Measurements from ENCODE around the gene PRR22. TPM values are rescaled to one million over a fixed set of nuclear protein-coding genes. Genes with fewer than 3 reads are reported as not detected.

PRR22 gene
- total and polyA plus RNA-seq, 2 experiments from 2014 or later, result 3.6 to 9.7 TPM

GRCh38 chr19:5801796-5802619 lies 17.5 kb upstream of the PRR22 start:
- DNase-seq (ENCODE audit: low read depth in 1 of 2, low spot score in 1 of 2), result peak; percentile 37 to 80
- H3K27ac ChIP-seq, result no peak overlapping the region
- TF ChIP-seq, protein P1, sequence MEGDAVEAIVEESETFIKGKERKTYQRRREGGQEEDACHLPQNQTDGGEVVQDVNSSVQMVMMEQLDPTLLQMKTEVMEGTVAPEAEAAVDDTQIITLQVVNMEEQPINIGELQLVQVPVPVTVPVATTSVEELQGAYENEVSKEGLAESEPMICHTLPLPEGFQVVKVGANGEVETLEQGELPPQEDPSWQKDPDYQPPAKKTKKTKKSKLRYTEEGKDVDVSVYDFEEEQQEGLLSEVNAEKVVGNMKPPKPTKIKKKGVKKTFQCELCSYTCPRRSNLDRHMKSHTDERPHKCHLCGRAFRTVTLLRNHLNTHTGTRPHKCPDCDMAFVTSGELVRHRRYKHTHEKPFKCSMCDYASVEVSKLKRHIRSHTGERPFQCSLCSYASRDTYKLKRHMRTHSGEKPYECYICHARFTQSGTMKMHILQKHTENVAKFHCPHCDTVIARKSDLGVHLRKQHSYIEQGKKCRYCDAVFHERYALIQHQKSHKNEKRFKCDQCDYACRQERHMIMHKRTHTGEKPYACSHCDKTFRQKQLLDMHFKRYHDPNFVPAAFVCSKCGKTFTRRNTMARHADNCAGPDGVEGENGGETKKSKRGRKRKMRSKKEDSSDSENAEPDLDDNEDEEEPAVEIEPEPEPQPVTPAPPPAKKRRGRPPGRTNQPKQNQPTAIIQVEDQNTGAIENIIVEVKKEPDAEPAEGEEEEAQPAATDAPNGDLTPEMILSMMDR (IDR thresholded peaks at IDR 0.05; ENCODE audit: low read depth, low read length), result no peak
- H3K27me3 ChIP-seq, result no peaks in the 10 kb centered on the region
- H3K36me3 ChIP-seq, result no peaks in the 10 kb centered on the region
- H3K4me3 ChIP-seq, result no peak overlapping the region
- peaks cover 7% of the 10 kb centered on the region for H3K4me1 ChIP-seq (ENCODE audit: low read depth)
- no peaks in the 10 kb centered on the region for H3K9me3 ChIP-seq (ENCODE audit: low read depth)

DNA sequence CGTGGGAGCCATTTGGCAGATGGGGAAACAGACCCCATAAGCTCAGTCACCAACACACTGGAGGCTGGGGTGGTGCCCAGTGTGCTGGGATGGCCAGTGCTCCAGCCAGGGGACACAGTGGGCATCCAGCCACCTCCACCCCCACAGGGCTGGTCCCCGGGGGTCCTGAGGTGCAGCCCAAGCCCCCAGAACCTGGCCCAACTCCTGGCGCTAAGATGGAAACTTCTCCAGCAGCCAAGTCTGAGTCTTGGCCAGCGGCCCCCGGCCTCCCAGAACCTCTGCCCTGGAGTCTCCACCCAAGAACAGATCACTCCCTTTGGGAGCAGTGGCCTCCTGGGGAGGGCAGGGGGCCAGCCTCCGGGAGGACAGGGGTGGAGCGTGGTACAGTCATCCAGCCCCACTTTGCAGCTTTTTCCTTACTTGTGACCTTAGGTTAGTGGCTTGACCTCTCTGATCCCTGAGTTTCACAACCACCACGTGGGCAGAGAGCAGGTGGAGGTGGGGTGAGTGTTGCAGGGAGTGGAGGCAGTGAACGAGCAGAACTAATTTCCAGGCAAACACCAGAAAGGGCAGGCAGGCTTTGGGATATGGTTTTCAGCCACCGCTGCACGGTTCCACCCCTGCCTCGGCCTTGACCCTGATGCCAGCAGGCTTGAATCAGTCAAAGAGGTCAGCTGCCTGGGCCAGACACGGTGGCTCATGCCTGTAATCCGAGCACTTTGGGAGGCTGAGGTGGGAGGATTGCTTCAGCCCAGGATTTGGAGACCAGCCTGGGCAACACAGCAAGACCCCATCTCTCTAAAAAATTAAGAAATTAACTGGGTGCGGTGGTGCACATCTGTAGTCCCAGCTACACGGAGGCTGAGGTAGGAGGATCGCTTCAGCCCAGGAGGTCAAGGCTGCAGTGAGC lies 16.1 kb upstream of the PRR22 start:
- Histone ChIP-seq H3K27ac (no peak overlapping the region), H3K27me3 (no peaks in the 10 kb centered on the region), H3K4me1 (ENCODE audit: low read depth) (peaks cover 3% of the 10 kb centered on the region), H3K9me3 (ENCODE audit: low read depth) (no peaks in the 10 kb centered on the region), H3K4me3 (no peak overlapping the region), H3K36me3 (no peaks in the 10 kb centered on the region)
- TF ChIP-seq, protein P1 (IDR thresholded peaks at IDR 0.05; ENCODE audit: low read depth, low read length), result no peak
- DNase-seq (ENCODE audit: low read depth in 1 of 2, low spot score in 1 of 2), result no peak

DNA sequence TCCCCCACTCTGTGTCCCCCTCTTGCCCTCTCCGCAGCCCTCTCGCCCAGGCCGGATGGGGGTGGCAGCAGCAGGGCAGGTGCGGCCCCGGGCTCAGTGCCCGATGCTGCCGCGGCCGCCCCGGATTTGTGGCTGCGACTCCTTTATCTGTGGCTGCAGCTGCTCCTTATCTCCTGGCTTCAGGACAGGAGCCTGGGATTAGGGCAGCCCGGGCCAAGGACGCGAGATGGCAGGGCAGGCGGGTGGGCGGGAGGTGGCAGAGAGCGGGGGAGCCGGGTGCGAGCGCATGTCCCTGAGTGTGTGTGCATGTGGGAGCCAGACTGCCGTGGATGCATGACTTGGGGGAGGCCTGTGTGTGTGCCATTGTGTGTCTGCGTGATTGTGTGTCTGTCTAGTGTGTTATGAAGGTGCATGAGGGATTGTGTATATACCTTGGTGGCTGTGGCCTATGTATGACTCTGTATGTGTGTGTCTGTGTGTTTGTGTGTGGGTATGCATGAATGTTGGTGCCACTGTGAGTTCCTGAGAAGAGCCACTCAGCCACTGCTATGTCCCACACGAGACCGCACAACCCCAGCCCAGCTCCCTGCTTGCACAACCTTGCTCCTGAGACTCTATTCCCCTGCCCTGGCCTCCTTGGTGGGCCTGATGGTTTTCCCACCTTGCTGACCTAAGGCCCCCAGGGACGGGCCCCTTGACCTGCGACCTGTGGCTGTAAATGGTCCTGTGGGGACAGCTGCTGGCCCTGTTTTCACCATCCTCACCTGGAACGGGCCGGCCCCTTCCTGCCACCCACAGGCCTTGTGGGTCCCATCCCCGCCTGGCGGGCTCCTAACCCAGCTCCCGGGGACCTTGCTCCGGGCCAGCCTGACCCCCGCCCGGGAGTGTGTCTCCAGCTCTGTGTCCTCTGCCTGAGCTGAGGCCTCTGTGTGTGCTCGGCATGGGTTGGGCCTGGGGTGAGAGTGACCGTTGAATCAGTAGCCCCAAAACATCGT lies 15.0 kb upstream of the PRR22 start:
- Histone ChIP-seq H3K27me3 (no peaks in the 10 kb centered on the region), H3K27ac (no peak overlapping the region), H3K4me1 (ENCODE audit: low read depth) (peaks cover 3% of the 10 kb centered on the region), H3K9me3 (ENCODE audit: low read depth) (no peaks in the 10 kb centered on the region), H3K36me3 (no peaks in the 10 kb centered on the region), H3K4me3 (no peak overlapping the region)
- TF ChIP-seq, protein P1 (IDR thresholded peaks at IDR 0.05; ENCODE audit: low read depth, low read length), result no peak
- peak in 1 of 2 donors; percentile 19 for DNase-seq (ENCODE audit: low read depth in 1 of 2, low spot score in 1 of 2)

GRCh38 chr19:5798244-5798643 lies 13.7 kb upstream of the PRR22 start:
- Histone ChIP-seq H3K4me3 (no peak overlapping the region), H3K9me3 (ENCODE audit: low read depth) (no peaks in the 10 kb centered on the region), H3K36me3 (no peaks in the 10 kb centered on the region), H3K27ac (no peak overlapping the region), H3K27me3 (no peaks in the 10 kb centered on the region), H3K4me1 (ENCODE audit: low read depth) (no peaks in the 10 kb centered on the region)
- TF ChIP-seq, protein P1 (IDR thresholded peaks at IDR 0.05; ENCODE audit: low read depth, low read length), result no peak
- no peak for DNase-seq (ENCODE audit: low read depth in 1 of 2, low spot score in 1 of 2)
